Tibial nerve (tissue), 4 donors: ENCODE measurements around the gene NTPCR.

Experiments used
- CTCF ChIP-seq, 5 experiments: fragments of 200-600 bp in 3 of 5; fragments of 450-650 bp in 2 of 5; sonication (generic) in 3 of 5; IDR thresholded peaks; one replicate each; pipeline ENCODE4 v1.5.1; 2016 to 2019; ENCODE audit warnings: antibody characterized with exemption in 5 of 5, mild to moderate bottlenecking in 3 of 5, moderate library complexity in 2 of 5
- EP300 ChIP-seq, 2 donors: sonication (generic); formaldehyde crosslinking; IDR thresholded peaks; one replicate each; pipeline ENCODE4 v1.6.1; 2017; ENCODE audit warnings: antibody characterized with exemption in 2 of 2, mild to moderate bottlenecking in 1 of 2

GRCh38 chr1:232927830-232928505 is 22.4 kb upstream of the NTPCR start:
- no peak for TF ChIP-seq CTCF (IDR thresholded peaks at IDR 0.05)
- no peak for TF ChIP-seq EP300 (IDR thresholded peaks at IDR 0.05)
